Fibroblast of mammary gland (primary cell): ENCODE results near the gene GNMT.

Experiments used
- DNase-seq: peaks from one replicate; pipeline ENCODE4 v3.0.0-alpha.2; 2010; ENCODE audit warnings: low read depth
- H3K4me3 ChIP-seq: 2 replicates; pipeline ENCODE4 v1.5.1; 2011; ENCODE audit warnings: low read depth, mild to moderate bottlenecking, low read length, moderate library complexity; ENCODE audit not compliant: control insufficient read depth
- TF ChIP-seq, protein P1 (sequence below): conservative IDR thresholded peaks from 2 replicates; pipeline ENCODE4 v1.5.1; 2011; ENCODE audit warnings: low read depth, low read length, inconsistent platforms; ENCODE audit not compliant: control insufficient read depth, insufficient read depth

GNMT gene

GRCh38 chr6:42960243-42961019 lies at the start of gene GNMT:
Gene GNMT, plus strand, starts transcription at chr6:42960754. Its CDS starts 14 bp downstream, at chr6:42960768.
- TF ChIP-seq, protein P1, sequence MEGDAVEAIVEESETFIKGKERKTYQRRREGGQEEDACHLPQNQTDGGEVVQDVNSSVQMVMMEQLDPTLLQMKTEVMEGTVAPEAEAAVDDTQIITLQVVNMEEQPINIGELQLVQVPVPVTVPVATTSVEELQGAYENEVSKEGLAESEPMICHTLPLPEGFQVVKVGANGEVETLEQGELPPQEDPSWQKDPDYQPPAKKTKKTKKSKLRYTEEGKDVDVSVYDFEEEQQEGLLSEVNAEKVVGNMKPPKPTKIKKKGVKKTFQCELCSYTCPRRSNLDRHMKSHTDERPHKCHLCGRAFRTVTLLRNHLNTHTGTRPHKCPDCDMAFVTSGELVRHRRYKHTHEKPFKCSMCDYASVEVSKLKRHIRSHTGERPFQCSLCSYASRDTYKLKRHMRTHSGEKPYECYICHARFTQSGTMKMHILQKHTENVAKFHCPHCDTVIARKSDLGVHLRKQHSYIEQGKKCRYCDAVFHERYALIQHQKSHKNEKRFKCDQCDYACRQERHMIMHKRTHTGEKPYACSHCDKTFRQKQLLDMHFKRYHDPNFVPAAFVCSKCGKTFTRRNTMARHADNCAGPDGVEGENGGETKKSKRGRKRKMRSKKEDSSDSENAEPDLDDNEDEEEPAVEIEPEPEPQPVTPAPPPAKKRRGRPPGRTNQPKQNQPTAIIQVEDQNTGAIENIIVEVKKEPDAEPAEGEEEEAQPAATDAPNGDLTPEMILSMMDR, result no peak
- H3K4me3 ChIP-seq, result peak within 1 kb of the TSS; percentile 45
- no peak for DNase-seq

GRCh38 chr6:42911171-42912021 lies 49.2 kb upstream of the GNMT start:
- no peak for DNase-seq
- H3K4me3 ChIP-seq, result no peak overlapping the region

DNA sequence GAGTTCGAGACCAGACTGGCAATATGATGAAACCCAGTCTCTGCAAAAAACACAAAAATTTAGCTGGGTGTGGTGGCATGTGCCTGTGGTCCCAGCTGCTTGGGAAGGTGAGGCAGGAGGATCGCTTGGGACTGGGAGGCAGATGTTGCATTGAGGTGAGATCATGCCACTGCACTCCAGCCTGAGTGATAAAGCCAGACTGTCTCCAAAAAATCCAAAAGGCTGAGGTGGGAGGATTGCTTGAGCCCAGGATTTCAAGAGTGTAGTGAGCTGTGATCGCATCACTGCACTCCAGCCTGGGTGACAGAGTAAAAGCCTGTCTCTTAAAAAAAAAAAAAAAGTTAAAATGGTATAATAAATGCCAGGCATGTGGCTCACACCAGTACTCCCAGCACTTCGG lies 46.0 kb upstream of the GNMT start:
- H3K4me3 ChIP-seq, result no peak overlapping the region
- DNase-seq, result no peak
- TF ChIP-seq, protein P1, result no peak

More at GRCh38 chr6:42911171-42912021, 49.2 kb upstream of the GNMT start:
- TF ChIP-seq, protein P1, result no peak

GRCh38 chr6:42915732-42916131 lies 44.8 kb upstream of the GNMT start, which contains the start of gene PTCRA:
Gene PTCRA, plus strand, starts transcription at chr6:42916053. Its CDS starts 17 bp downstream, at chr6:42916070.
- TF ChIP-seq, protein P1, result no peak
- DNase-seq, result no peak
- no peak within 1 kb of the TSS for H3K4me3 ChIP-seq

- DNase-seq, result no peak
- H3K4me3 ChIP-seq, result no peak overlapping the region
- TF ChIP-seq, protein P1, result no peak
Measured at GRCh38 chr6:42916288-42916687, 44.3 kb upstream of the GNMT start.

DNA sequence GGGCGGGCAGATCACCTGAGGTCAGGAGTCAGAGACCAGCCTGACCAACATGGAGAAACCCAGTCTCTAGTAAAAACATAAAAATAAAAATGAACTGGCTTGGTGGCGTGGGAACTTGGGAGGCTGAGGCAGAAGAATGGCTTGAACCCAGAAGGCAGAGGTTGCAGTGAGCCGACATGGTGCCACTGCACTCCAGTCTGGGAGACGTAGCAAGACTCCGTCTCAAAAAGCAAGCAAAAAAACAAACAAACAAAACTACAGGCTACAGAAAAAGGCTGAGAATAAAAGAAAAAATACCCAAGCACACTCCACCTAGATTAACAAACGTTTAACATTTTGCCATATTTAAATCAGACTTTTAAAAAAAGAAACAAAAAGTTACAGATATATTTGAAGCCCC lies 38.8 kb upstream of the GNMT start:
- no peak for DNase-seq
- H3K4me3 ChIP-seq, result no peak overlapping the region
- TF ChIP-seq, protein P1, result no peak
